ENCODE data around the gene REXO1. TPM values are rescaled to one million over a fixed set of nuclear protein-coding genes. Genes with fewer than 3 reads are reported as not detected.

REXO1 gene
- total and polyA plus RNA-seq, 9 of the 15 experiments (the other 6 are each of a cell fraction or from before 2014, with no cell fraction given): 0.04 to 63.3 (median 15.8) TPM

DNA sequence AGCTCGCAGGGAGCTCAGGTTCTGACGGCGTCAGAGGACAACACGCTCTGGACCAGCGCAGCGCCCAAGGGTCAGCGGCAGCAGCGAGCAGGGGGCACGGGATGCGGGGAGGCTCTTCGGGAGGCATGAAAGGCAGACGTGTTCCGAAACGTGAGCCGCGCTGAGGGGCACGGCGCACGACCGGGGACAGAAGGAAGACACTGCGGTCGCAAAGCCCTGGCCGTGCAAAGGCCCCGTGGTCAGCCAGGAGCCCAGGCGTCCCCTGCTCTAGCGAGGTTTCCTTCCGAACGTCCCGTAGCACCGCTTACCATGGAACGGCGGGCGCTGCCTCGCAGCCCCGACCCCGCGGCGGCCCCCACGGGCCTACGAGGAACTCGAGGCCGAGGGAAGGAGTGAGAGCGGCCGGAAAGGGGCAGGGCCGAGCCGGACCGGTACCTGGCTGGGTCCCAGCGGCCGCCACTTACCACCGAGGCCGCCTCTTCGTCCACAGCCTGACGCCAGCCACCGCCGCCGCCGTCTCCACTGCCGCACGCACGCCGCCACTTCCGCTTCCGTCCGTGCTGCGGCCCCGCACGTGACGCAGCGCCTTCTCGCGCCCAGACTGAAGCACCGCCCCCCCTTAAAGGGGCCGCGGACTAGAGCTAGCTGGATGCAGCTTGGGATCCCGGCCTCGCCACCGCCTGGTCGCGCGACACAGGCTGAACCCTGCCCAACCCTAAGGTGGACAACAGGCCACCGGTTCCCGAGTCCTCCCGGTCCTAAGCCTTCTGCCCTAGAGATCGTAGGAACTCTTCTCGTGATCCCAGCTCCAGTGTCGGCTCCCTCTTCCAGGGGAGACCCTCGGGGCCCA lies 27.6 kb upstream of the REXO1 start (continued):
- peak; percentile 98 for TF ChIP-seq CCNT2 (IDR thresholded peaks at IDR 0.05; ENCODE audit: borderline replicate concordance, extremely low read depth, insufficient read length, low read depth, low read length)
- no peak for TF ChIP-seq CBFA2T3 (IDR thresholded peaks at IDR 0.05)
- peak; percentile 88 for TF ChIP-seq POLR2B (IDR thresholded peaks at IDR 0.05; ENCODE audit: low read depth, partially characterized antibody)
- TF ChIP-seq, protein P1, sequence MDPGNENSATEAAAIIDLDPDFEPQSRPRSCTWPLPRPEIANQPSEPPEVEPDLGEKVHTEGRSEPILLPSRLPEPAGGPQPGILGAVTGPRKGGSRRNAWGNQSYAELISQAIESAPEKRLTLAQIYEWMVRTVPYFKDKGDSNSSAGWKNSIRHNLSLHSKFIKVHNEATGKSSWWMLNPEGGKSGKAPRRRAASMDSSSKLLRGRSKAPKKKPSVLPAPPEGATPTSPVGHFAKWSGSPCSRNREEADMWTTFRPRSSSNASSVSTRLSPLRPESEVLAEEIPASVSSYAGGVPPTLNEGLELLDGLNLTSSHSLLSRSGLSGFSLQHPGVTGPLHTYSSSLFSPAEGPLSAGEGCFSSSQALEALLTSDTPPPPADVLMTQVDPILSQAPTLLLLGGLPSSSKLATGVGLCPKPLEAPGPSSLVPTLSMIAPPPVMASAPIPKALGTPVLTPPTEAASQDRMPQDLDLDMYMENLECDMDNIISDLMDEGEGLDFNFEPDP (CRISPR knock-in tag; IDR thresholded peaks at IDR 0.05): no peak; the same call in 1 of the 2 replicates
- peak; percentile 82 for TF ChIP-seq RBBP5 (IDR thresholded peaks at IDR 0.05; ENCODE audit: borderline replicate concordance, insufficient read depth, low read length, poor library complexity, severe bottlenecking)
- TF ChIP-seq, protein P2, sequence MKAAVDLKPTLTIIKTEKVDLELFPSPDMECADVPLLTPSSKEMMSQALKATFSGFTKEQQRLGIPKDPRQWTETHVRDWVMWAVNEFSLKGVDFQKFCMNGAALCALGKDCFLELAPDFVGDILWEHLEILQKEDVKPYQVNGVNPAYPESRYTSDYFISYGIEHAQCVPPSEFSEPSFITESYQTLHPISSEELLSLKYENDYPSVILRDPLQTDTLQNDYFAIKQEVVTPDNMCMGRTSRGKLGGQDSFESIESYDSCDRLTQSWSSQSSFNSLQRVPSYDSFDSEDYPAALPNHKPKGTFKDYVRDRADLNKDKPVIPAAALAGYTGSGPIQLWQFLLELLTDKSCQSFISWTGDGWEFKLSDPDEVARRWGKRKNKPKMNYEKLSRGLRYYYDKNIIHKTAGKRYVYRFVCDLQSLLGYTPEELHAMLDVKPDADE (conservative IDR thresholded peaks at IDR 0.05; ENCODE audit: control insufficient read depth, low read depth, low read length): peak; percentile 87
- TF ChIP-seq CSDE1 (IDR thresholded peaks at IDR 0.05): no peak
- TF ChIP-seq ILF3 (IDR thresholded peaks at IDR 0.05; ENCODE audit: borderline replicate concordance): no peak; the same call in 1 of the 2 replicates
- TF ChIP-seq, protein P3, sequence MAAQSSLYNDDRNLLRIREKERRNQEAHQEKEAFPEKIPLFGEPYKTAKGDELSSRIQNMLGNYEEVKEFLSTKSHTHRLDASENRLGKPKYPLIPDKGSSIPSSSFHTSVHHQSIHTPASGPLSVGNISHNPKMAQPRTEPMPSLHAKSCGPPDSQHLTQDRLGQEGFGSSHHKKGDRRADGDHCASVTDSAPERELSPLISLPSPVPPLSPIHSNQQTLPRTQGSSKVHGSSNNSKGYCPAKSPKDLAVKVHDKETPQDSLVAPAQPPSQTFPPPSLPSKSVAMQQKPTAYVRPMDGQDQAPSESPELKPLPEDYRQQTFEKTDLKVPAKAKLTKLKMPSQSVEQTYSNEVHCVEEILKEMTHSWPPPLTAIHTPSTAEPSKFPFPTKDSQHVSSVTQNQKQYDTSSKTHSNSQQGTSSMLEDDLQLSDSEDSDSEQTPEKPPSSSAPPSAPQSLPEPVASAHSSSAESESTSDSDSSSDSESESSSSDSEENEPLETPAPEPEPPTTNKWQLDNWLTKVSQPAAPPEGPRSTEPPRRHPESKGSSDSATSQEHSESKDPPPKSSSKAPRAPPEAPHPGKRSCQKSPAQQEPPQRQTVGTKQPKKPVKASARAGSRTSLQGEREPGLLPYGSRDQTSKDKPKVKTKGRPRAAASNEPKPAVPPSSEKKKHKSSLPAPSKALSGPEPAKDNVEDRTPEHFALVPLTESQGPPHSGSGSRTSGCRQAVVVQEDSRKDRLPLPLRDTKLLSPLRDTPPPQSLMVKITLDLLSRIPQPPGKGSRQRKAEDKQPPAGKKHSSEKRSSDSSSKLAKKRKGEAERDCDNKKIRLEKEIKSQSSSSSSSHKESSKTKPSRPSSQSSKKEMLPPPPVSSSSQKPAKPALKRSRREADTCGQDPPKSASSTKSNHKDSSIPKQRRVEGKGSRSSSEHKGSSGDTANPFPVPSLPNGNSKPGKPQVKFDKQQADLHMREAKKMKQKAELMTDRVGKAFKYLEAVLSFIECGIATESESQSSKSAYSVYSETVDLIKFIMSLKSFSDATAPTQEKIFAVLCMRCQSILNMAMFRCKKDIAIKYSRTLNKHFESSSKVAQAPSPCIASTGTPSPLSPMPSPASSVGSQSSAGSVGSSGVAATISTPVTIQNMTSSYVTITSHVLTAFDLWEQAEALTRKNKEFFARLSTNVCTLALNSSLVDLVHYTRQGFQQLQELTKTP (IDR thresholded peaks at IDR 0.05; ENCODE audit: low read depth in 1 of 2, partially characterized antibody in 2 of 2): no peak
- TF ChIP-seq ZNF764 (CRISPR knock-in tag; IDR thresholded peaks at IDR 0.05; ENCODE audit: low read depth): no peak
- no peak for TF ChIP-seq GABPB2 (CRISPR knock-in tag; conservative IDR thresholded peaks at IDR 0.05)
- TF ChIP-seq, protein P4, sequence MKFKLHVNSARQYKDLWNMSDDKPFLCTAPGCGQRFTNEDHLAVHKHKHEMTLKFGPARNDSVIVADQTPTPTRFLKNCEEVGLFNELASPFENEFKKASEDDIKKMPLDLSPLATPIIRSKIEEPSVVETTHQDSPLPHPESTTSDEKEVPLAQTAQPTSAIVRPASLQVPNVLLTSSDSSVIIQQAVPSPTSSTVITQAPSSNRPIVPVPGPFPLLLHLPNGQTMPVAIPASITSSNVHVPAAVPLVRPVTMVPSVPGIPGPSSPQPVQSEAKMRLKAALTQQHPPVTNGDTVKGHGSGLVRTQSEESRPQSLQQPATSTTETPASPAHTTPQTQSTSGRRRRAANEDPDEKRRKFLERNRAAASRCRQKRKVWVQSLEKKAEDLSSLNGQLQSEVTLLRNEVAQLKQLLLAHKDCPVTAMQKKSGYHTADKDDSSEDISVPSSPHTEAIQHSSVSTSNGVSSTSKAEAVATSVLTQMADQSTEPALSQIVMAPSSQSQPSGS (CRISPR knock-in tag; IDR thresholded peaks at IDR 0.05): no peak
- TF ChIP-seq MCM2 (IDR thresholded peaks at IDR 0.05; ENCODE audit: low read depth): no peak
- TF ChIP-seq RBM14 (IDR thresholded peaks at IDR 0.05; ENCODE audit: borderline replicate concordance, insufficient read depth, low read depth, low read length): 0 out of 2 replicates have a peak, but pooled peaks have one; percentile 79

All from K562 (cell line).